Measurements from ENCODE around the gene SH3BP2.
A peak's percentile ranks its signal among the peaks of the same experiment; 100 is the strongest.

SH3BP2 gene

GRCh38 chr4:2790583-2791517 lies 2.0 kb upstream of the SH3BP2 start:
- DNase-seq (ENCODE audit: low spot score) (no peak), FAIRE-seq (no peak)

- FAIRE-seq (no peak), DNase-seq (ENCODE audit: low spot score) (no peak)
These were observed 1.1 kb upstream of the SH3BP2 start for GRCh38 chr4:2791518-2792395.

- no peak for FAIRE-seq
- DNase-seq (ENCODE audit: low spot score): no peak
These were observed 532 bp upstream of the SH3BP2 start for GRCh38 chr4:2792396-2792710.

GRCh38 chr4:2793586-2794485 lies 951 bp downstream of the SH3BP2 start:
- FAIRE-seq: no peak

GRCh38 chr4:2794486-2795299 lies 1.8 kb downstream of the SH3BP2 start:
- DNase-seq (ENCODE audit: low spot score): peak; percentile 31

More at GRCh38 chr4:2793586-2794485, 951 bp downstream of the SH3BP2 start:
- peak; percentile 18 for DNase-seq (ENCODE audit: low spot score)

GRCh38 chr4:2795300-2795892 lies 2.5 kb downstream of the SH3BP2 start:
- FAIRE-seq (no peak), DNase-seq (ENCODE audit: low spot score) (no peak)

More at GRCh38 chr4:2794486-2795299, 1.8 kb downstream of the SH3BP2 start:
- FAIRE-seq: no peak

- FAIRE-seq (no peak), DNase-seq (ENCODE audit: low spot score) (no peak)
These were observed 3.3 kb downstream of the SH3BP2 start for GRCh38 chr4:2795893-2796848.

GRCh38 chr4:2796849-2797544 lies 4.1 kb downstream of the SH3BP2 start:
- DNase-seq (ENCODE audit: low spot score) (no peak), FAIRE-seq (no peak)

GRCh38 chr4:2797545-2798305 lies 4.8 kb downstream of the SH3BP2 start:
- no peak for DNase-seq (ENCODE audit: low spot score)
- FAIRE-seq: no peak

GRCh38 chr4:2798399-2799223 lies 5.7 kb downstream of the SH3BP2 start:
- no peak for FAIRE-seq
- no peak for DNase-seq (ENCODE audit: low spot score)

GRCh38 chr4:2799224-2799911 lies 6.5 kb downstream of the SH3BP2 start:
- FAIRE-seq (no peak), DNase-seq (ENCODE audit: low spot score) (no peak)

- no peak for DNase-seq (ENCODE audit: low spot score)
- FAIRE-seq: no peak
These were observed 7.2 kb downstream of the SH3BP2 start for GRCh38 chr4:2799971-2800690.

- FAIRE-seq (no peak), DNase-seq (ENCODE audit: low spot score) (peak; percentile 30)
These were observed 8.1 kb downstream of the SH3BP2 start for GRCh38 chr4:2800691-2801596.

Data from urothelium cell line (cell line).